ENCODE data around the gene ANGPTL8. TPM values are rescaled to one million over a fixed set of nuclear protein-coding genes. Genes with fewer than 3 reads are reported as not detected.
A peak's percentile ranks its signal among the peaks of the same experiment; 100 is the strongest.

The ANGPTL8 gene
- total and polyA plus RNA-seq, 8 donors = 0.38 to 2.2 (median 1.4) TPM; not detected in 4

DNA sequence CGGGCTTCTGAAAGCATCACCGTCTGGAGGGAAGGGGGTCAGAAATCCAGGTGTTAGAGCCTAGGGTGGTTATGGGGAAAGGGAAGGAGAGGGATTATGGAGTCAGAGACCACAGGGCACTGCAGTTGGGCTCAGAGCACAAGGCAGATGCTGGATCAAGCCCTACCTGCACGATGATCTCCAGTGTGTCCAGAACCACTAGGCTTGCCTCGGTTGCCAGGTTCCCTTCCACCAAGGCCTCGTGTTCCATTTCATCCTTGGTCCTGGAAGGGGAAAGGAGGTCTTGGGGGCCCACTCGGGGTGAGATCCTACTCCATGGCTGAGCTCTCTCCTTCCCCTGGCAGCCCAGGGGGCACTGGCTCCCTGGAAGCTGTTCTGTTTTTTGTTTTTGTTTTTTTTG is 25.0 kb upstream of the ANGPTL8 start:
- no peak overlapping the region for H3K4me3 ChIP-seq
- WGBS, 2 donors = 93 to 94% methylated on average over 6 of the region's 6 CpGs
- FAIRE-seq = no peak
- H3K9me3 ChIP-seq = no peaks in the 10 kb centered on the region
- no peaks in the 10 kb centered on the region for H3K4me1 ChIP-seq
- H3K27me3 ChIP-seq = no peaks in the 10 kb centered on the region
- H3K36me3 ChIP-seq = peaks cover 0 to 15% (median 7%) of the 10 kb centered on the region in 3 donors
- H3K27ac ChIP-seq = no peak overlapping the region
- no peak for DNase-seq
- intact Hi-C loops (cut with DNase I) = no loop called here
- no peak for ATAC-seq
- no peak for TF ChIP-seq CTCF (IDR thresholded peaks at IDR 0.05)

GRCh38 chr19:11221082-11221598 is 18.3 kb upstream of the ANGPTL8 start:
- Histone ChIP-seq H3K4me1 (no peaks in the 10 kb centered on the region), H3K36me3 (peaks cover 0 to 18% (median 13%) of the 10 kb centered on the region in 3 donors), H3K4me3 (no peak overlapping the region), H3K27me3 (no peaks in the 10 kb centered on the region), H3K9me3 (no peaks in the 10 kb centered on the region), H3K27ac (no peak overlapping the region)
- DNase-seq = no peak
- no peak for ATAC-seq
- no peak for FAIRE-seq
- intact Hi-C loops (cut with DNase I) = no loop called here
- 98 to 99% methylated on average over 3 of the region's 3 CpGs for WGBS, 2 donors
- no peak for TF ChIP-seq CTCF (IDR thresholded peaks at IDR 0.05)

- FAIRE-seq = no peak
- no peaks in the 10 kb centered on the region for H3K9me3 ChIP-seq
- WGBS, 2 donors = 97% methylated on average over 3 of the region's 3 CpGs
These were observed 16.2 kb upstream of the ANGPTL8 start for GRCh38 chr19:11223200-11223599.

DNA sequence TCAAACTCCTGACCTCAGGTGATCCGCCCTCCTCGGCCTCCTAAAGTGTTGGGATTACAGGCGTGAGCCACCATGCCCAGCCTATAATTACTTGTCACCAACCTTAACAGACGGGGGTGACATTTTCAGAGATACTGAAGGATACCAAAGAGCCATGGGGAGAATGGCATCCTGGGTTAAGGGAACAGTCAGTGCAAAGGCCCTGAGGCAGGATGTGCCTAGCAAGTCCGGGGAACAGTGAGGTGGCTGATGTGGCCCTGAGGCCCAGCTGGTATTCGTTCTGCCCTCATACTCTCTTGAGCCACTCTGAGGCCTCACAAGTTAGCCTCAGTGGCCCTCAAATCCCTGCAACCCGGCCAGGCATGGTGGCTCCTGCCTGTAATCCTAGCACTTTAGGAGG is 15.0 kb upstream of the ANGPTL8 start:
- Histone ChIP-seq H3K27me3 (no peaks in the 10 kb centered on the region), H3K9me3 (no peaks in the 10 kb centered on the region), H3K36me3 (peaks cover 0 to 18% (median 6%) of the 10 kb centered on the region in 3 donors), H3K27ac (no peak overlapping the region), H3K4me3 (no peak overlapping the region), H3K4me1 (no peaks in the 10 kb centered on the region)
- DNase-seq (no peak), ATAC-seq (no peak), FAIRE-seq (no peak)
- intact Hi-C loops (cut with DNase I) = no loop called here
- 95 to 97% methylated on average over 7 of the region's 7 CpGs for WGBS, 2 donors
- no peak for TF ChIP-seq CTCF (IDR thresholded peaks at IDR 0.05)

More at GRCh38 chr19:11223200-11223599, 16.2 kb upstream of the ANGPTL8 start:
- no peak for ATAC-seq
- TF ChIP-seq CTCF (IDR thresholded peaks at IDR 0.05) = no peak
- intact Hi-C loops (cut with DNase I) = no loop called here
- no peak overlapping the region for H3K4me3 ChIP-seq
- H3K27me3 ChIP-seq = no peaks in the 10 kb centered on the region
- no peaks in the 10 kb centered on the region for H3K4me1 ChIP-seq
- DNase-seq = no peak
- peaks cover 0 to 18% (median 6%) of the 10 kb centered on the region in 3 donors for H3K36me3 ChIP-seq
- H3K27ac ChIP-seq = no peak overlapping the region

- no peaks in the 10 kb centered on the region for H3K4me1 ChIP-seq
- DNase-seq = no peak
- intact Hi-C loops (cut with DNase I) = no loop called here
- no peak overlapping the region for H3K27ac ChIP-seq
- FAIRE-seq = no peak
- peaks cover 0 to 18% (median 6%) of the 10 kb centered on the region in 3 donors for H3K36me3 ChIP-seq
- no peak for TF ChIP-seq CTCF (IDR thresholded peaks at IDR 0.05)
- WGBS, 2 donors = 87 to 90% methylated on average over 5 of the region's 5 CpGs
- H3K9me3 ChIP-seq = no peaks in the 10 kb centered on the region
- no peak overlapping the region for H3K4me3 ChIP-seq
- ATAC-seq = peak in 1 of 4 donors; percentile 42
- no peaks in the 10 kb centered on the region for H3K27me3 ChIP-seq
These were observed 14.2 kb upstream of the ANGPTL8 start for GRCh38 chr19:11225172-11225571.
